Right lobe of liver (tissue), 6 donors: ENCODE results near the gene TESMIN. TPM values are rescaled to one million over a fixed set of nuclear protein-coding genes. Genes with fewer than 3 reads are reported as not detected.

ENCODE experiments used
- ATAC-seq, 4 donors: fragments of 200-7000 bp; cut with Tn5 transposase; one replicate each; pipeline ENCODE4 v1.9.1; 2020; ENCODE audit warnings: mild to moderate bottlenecking in 4 of 4, moderate library complexity in 4 of 4
- DNase-seq, 3 donors: peaks; one replicate each; pipeline ENCODE4 v3.0.0-alpha.2; 2020
- H3K27ac ChIP-seq, 3 donors: fragments of 200-600 bp; one replicate each; pipeline ENCODE4 v1.8.0; 2022
- H3K27me3 ChIP-seq, 2 donors: fragments of 200-600 bp; one replicate each; pipeline ENCODE4 v1.8.0; 2022
- H3K36me3 ChIP-seq, 4 donors: fragments of 200-600 bp; sonication (generic) in 1 of 4; one replicate each; pipeline versions ENCODE4 v1.5.1 to v1.8.0; 2017 to 2022; ENCODE audit warnings: control low read depth in 1 of 4
- H3K4me1 ChIP-seq, 4 donors: fragments of 200-600 bp; sonication (generic) in 1 of 4; one replicate each; pipeline versions ENCODE4 v1.5.1 to v1.8.0; 2017 to 2022; ENCODE audit warnings: control low read depth in 1 of 4
- H3K4me3 ChIP-seq, 3 donors: fragments of 200-600 bp; one replicate each; pipeline ENCODE4 v1.8.0; 2022
- H3K9me3 ChIP-seq, 4 donors: fragments of 200-600 bp; sonication (generic) in 1 of 4; one replicate each; pipeline versions ENCODE4 v1.5.1 to v1.8.0; 2017 to 2022; ENCODE audit warnings: control low read depth in 1 of 4
- CTCF ChIP-seq, 4 donors: fragments of 200-600 bp in 3 of 4; fragments of 450-650 bp in 1 of 4; IDR thresholded peaks; one replicate each; pipeline versions ENCODE4 v1.5.1 to v1.8.0; 2016 to 2022; ENCODE audit warnings: antibody characterized with exemption in 4 of 4, mild to moderate bottlenecking in 2 of 4
- POLR2A ChIP-seq: fragments of 450-650 bp; IDR thresholded peaks from one replicate; pipeline ENCODE4 v1.6.1; 2017; ENCODE audit warnings: antibody characterized with exemption, mild to moderate bottlenecking
- WGBS: methylation state at CpG from one replicate; pipeline ENCODE4 v1.1.6; 2018; ENCODE audit warnings: low coverage, low lambda C conversion rate; ENCODE audit not compliant: insufficient coverage; ENCODE audit errors: missing lambda C conversion rate; 5-methylcytosine and 5-hydroxymethylcytosine counted together
- intact Hi-C, 2 donors: fragments of 100-400 bp; cut with DNase I; formaldehyde crosslinking; loops; one replicate each; pipeline versions ENCODE4 v1.11.2 to v1.14.1; 2022
- total RNA-seq, 6 experiments: library from RNA; depleted of rRNA in 2 of 6; stranded (reverse); fragments of >200 nt in 2 of 6; fragmentation: NEBNext Ultra II Directional in 3 of 6; extraction: Animal tissue kit (Norgen Biotek cat#: 25700) in 3 of 6; gene quantifications; one replicate each; pipeline versions ENCODE4 v1.1.0 to v1.2.4, GENCODE V29; 2016 to 2023
- donor health status: DM: no; HTN: yes; CAD: no.
- donor health status: DM: no; HTN: no; CAD: no.
- donor health status: DM: no; HTN: no; CAD: no.
- donor health status: DM: no; HTN: yes; CAD: no.
- donor health status: DM: no; HTN: yes; CAD: no.

Gene TESMIN
- total RNA-seq, 6 experiments from 2014 or later = 0.42 to 1.4 (median 0.80) TPM

- intact Hi-C loops = no loop called here
- 68% methylated on average over 6 of the region's 6 CpGs for WGBS
- no peaks in the 10 kb centered on the region for H3K4me1 ChIP-seq
- DNase-seq = no peak
- H3K9me3 ChIP-seq = no peaks in the 10 kb centered on the region
- H3K27ac ChIP-seq = no peak overlapping the region
- H3K36me3 ChIP-seq = no peaks in the 10 kb centered on the region
- no peak for ATAC-seq
- TF ChIP-seq POLR2A = no peak
- no peak for TF ChIP-seq CTCF (IDR thresholded peaks at IDR 0.05)
- H3K27me3 ChIP-seq = no peaks in the 10 kb centered on the region
- H3K4me3 ChIP-seq = no peak overlapping the region
Observed at GRCh38 chr11:68735646-68736045, 15.7 kb downstream of the TESMIN start.

- intact Hi-C loops = no loop called here
- WGBS = 51% methylated on average over 3 of the region's 6 CpGs
- ATAC-seq = peak in 1 of 4 donors; percentile 34
- Histone ChIP-seq H3K36me3 (no peaks in the 10 kb centered on the region), H3K4me3 (no peak overlapping the region), H3K27me3 (no peaks in the 10 kb centered on the region), H3K9me3 (no peaks in the 10 kb centered on the region), H3K27ac (no peak overlapping the region), H3K4me1 (no peaks in the 10 kb centered on the region)
- DNase-seq = no peak
- TF ChIP-seq POLR2A (no peak), CTCF (IDR thresholded peaks at IDR 0.05) (no peak)
Observed at GRCh38 chr11:68735125-68735524, 16.2 kb downstream of the TESMIN start.

- Histone ChIP-seq H3K27ac (no peak overlapping the region), H3K4me3 (no peak overlapping the region), H3K36me3 (no peaks in the 10 kb centered on the region), H3K9me3 (no peaks in the 10 kb centered on the region), H3K27me3 (no peaks in the 10 kb centered on the region), H3K4me1 (no peaks in the 10 kb centered on the region)
- DNase-seq (no peak), ATAC-seq (no peak)
- intact Hi-C loops = no loop called here
- 73% methylated on average over 7 of the region's 7 CpGs for WGBS
- TF ChIP-seq POLR2A (no peak), CTCF (IDR thresholded peaks at IDR 0.05) (no peak)
Observed at GRCh38 chr11:68734111-68734510, 17.2 kb downstream of the TESMIN start.

- ATAC-seq (no peak), DNase-seq (no peak)
- H3K36me3 ChIP-seq = no peaks in the 10 kb centered on the region
- no peaks in the 10 kb centered on the region for H3K27me3 ChIP-seq
- H3K4me1 ChIP-seq = no peaks in the 10 kb centered on the region
- 70% methylated on average over 6 of the region's 6 CpGs for WGBS
- no peak overlapping the region for H3K4me3 ChIP-seq
- no peak overlapping the region for H3K27ac ChIP-seq
- no peak for TF ChIP-seq CTCF (IDR thresholded peaks at IDR 0.05)
- no peak for TF ChIP-seq POLR2A
- no peaks in the 10 kb centered on the region for H3K9me3 ChIP-seq
- intact Hi-C loops = no loop called here
Observed at GRCh38 chr11:68727783-68728182, 23.5 kb downstream of the TESMIN start.

- Histone ChIP-seq H3K27me3 (no peaks in the 10 kb centered on the region), H3K27ac (no peak overlapping the region), H3K4me3 (no peak overlapping the region), H3K4me1 (no peaks in the 10 kb centered on the region), H3K9me3 (no peaks in the 10 kb centered on the region), H3K36me3 (no peaks in the 10 kb centered on the region)
- no peak for DNase-seq
- TF ChIP-seq POLR2A = no peak
- TF ChIP-seq CTCF (IDR thresholded peaks at IDR 0.05) = no peak
- 65% methylated on average over 4 of the region's 4 CpGs for WGBS
- no peak for ATAC-seq
- intact Hi-C loops = no loop called here
Observed at GRCh38 chr11:68724293-68724692, 27.0 kb downstream of the TESMIN start.
